Panc1 (cell line): Measurements from ENCODE around the gene PIF1. TPM values are rescaled to one million over a fixed set of nuclear protein-coding genes. Genes with fewer than 3 reads are reported as not detected.

Experiments
- ATAC-seq: fragments of 200-7000 bp; cut with Tn5 transposase; 2 replicates; pipeline ENCODE4 v1.9.1; 2020; ENCODE audit warnings: mild to moderate bottlenecking, moderate library complexity
- BruUV-seq: library from RNA; stranded (reverse); fragments of 400-500 nt; replicated peaks from 2 replicates; lab custom pipeline; 2021; lab: Mats Ljungman, UMichigan
- CTCF ChIA-PET: fragments of 300-600 bp; sonication (Branson Sonifier 250); formaldehyde crosslinking; loops from one replicate; lab custom pipeline; 2022; ENCODE audit warnings: antibody characterized with exemption; lab: Charles Lee
- POLR2A ChIA-PET: fragments of 300-600 bp; sonication (Branson Sonifier 250); formaldehyde crosslinking; loops from one replicate; lab custom pipeline; 2022; ENCODE audit warnings: antibody characterized with exemption; lab: Charles Lee
- DNase-seq: peaks from one replicate; pipeline ENCODE4 v3.0.0-alpha.2; 2010; ENCODE audit warnings: low read depth, low spot score
- H3K27ac ChIP-seq: 2 replicates; pipeline ENCODE4 v1.5.1; 2011; ENCODE audit warnings: mild to moderate bottlenecking, low read length, inconsistent platforms
- H3K27me3 ChIP-seq: fragments of 200-500 bp; sonication (Bioruptor generic); 2 replicates; pipeline ENCODE4 v1.6.0; 2014; ENCODE audit warnings: low read length, inconsistent platforms; ENCODE audit not compliant: control insufficient read depth, insufficient read depth
- H3K36me3 ChIP-seq: fragments of 200-500 bp; sonication (Bioruptor generic); 2 replicates; pipeline ENCODE4 v1.5.1; 2014; ENCODE audit warnings: inconsistent platforms, mild to moderate bottlenecking, low read length, moderate library complexity; ENCODE audit not compliant: control insufficient read depth, insufficient read depth
- H3K4me1 ChIP-seq: 2 replicates; pipeline ENCODE4 v1.5.1; 2011; ENCODE audit warnings: inconsistent platforms, mild to moderate bottlenecking, low read length, moderate library complexity; ENCODE audit not compliant: control insufficient read depth, insufficient read depth
- H3K4me3 ChIP-seq, 2 experiments: 2 replicates each; pipeline ENCODE4 v1.5.1; 2011 to 2012; ENCODE audit warnings: low read depth in 2 of 2, low read length in 2 of 2, mild to moderate bottlenecking in 2 of 2, inconsistent platforms in 1 of 2, moderate library complexity in 1 of 2
- H3K9me3 ChIP-seq: fragments of 200-500 bp; sonication (Bioruptor generic); 2 replicates; pipeline ENCODE4 v1.5.1; 2014; ENCODE audit warnings: low read depth, mild to moderate bottlenecking, inconsistent platforms, low read length, moderate library complexity; ENCODE audit not compliant: control insufficient read depth, insufficient read depth
- CTCF ChIP-seq: fragments of 450-650 bp; IDR thresholded peaks from 2 replicates; pipeline ENCODE4 v1.5.1; 2017; ENCODE audit warnings: mild to moderate bottlenecking
- POLR2AphosphoS5 ChIP-seq: IDR thresholded peaks from 2 replicates; pipeline ENCODE4 v1.6.1; 2012; ENCODE audit warnings: mild to moderate bottlenecking, low read depth, low read length, moderate library complexity
- REST ChIP-seq, 2 experiments: IDR thresholded peaks; 2 replicates each; pipeline ENCODE4 v1.6.1; 2011 to 2012; ENCODE audit warnings: low read depth in 2 of 2, control low read depth in 1 of 2, low read length in 1 of 2, mild to moderate bottlenecking in 1 of 2, moderate library complexity in 1 of 2; ENCODE audit not compliant: insufficient read depth in 1 of 2
- SIN3A ChIP-seq: IDR thresholded peaks from 2 replicates; pipeline ENCODE4 v1.6.1; 2012; ENCODE audit warnings: low read depth, mild to moderate bottlenecking, low read length, moderate library complexity, borderline replicate concordance; ENCODE audit not compliant: insufficient read depth
- TCF7L2 ChIP-seq: IDR thresholded peaks from 2 replicates; pipeline ENCODE4 v1.6.1; 2011; ENCODE audit warnings: mild to moderate bottlenecking, low read depth, low read length, inconsistent platforms
- in situ Hi-C: cut with HindIII; loops from 2 replicates; pipeline ENCODE4 v1.10.0; 2016; ENCODE audit warnings: low sequenced_read_pairs, low pct_unique_long_range_greater_than_20kb
- intact Hi-C: fragments of 100-400 bp; cut with micrococcal nuclease; formaldehyde crosslinking; loops from one replicate; pipeline ENCODE4 v1.10.0; 2022; ENCODE audit not compliant: unreplicated experiment
- total RNA-seq: library from RNA; stranded (reverse); gene quantifications from one replicate; pipeline ENCODE4 v1.2.1, GENCODE V29; 2021; ENCODE audit not compliant: unreplicated experiment

PIF1 gene
- total RNA-seq, 1 experiment from 2014 or later = 38.6 TPM

- H3K9me3 ChIP-seq = no peaks in the 10 kb centered on the region
- CTCF ChIA-PET = no interaction called here
- no peaks in the 10 kb centered on the region for H3K36me3 ChIP-seq
- in situ Hi-C loops (no loop called here), intact Hi-C loops (no loop called here)
- H3K4me3 ChIP-seq = no peak overlapping the region
- no TSS peak for BruUV-seq
- POLR2A ChIA-PET = interaction anchor here (0.6 to 0.9 kb wide), 3 partner anchors 28 to 556 kb away, joined by 3 to 5 read pairs (median 4); no protein-coding TSS in a partner anchor
- no peak overlapping the region for H3K27ac ChIP-seq
- DNase-seq = no peak
- no peak for TF ChIP-seq SIN3A
- no peak for TF ChIP-seq TCF7L2
- TF ChIP-seq CTCF = no peak
- no peaks in the 10 kb centered on the region for H3K27me3 ChIP-seq
- no peaks in the 10 kb centered on the region for H3K4me1 ChIP-seq
- ATAC-seq = no peak
Observed at GRCh38 chr15:64782751-64783150, 42.7 kb downstream of the PIF1 start.

DNA sequence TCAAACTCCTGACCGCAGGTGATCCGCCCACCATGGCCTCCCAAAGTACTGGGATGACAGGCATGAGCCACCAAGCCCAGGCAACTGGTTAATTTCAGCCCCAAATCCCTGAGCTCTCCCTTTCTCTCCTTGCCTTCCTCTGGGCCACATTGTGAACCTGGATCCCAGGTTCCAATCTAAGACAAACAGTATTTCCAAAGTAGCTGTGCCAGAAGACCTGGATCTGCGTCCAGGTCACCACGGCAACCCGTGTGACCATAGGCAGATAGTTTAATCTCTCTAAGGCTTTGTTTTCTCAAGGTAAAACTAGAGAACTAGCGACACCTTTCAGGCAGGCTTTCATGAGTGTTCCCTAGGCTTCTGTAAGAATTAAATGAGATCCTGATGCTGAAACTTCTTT is 44.1 kb downstream of the PIF1 start:
- BruUV-seq = no TSS peak
- no peak overlapping the region for H3K27ac ChIP-seq
- intact Hi-C loops (no loop called here), in situ Hi-C loops (no loop called here)
- no peaks in the 10 kb centered on the region for H3K9me3 ChIP-seq
- H3K4me1 ChIP-seq = peaks cover 2% of the 10 kb centered on the region
- H3K4me3 ChIP-seq = no peak overlapping the region
- ChIA-PET CTCF (no interaction called here), POLR2A (no interaction called here)
- no peaks in the 10 kb centered on the region for H3K36me3 ChIP-seq
- no peak for ATAC-seq
- TF ChIP-seq SIN3A (no peak), REST (IDR thresholded peaks at IDR 0.05; ENCODE audit: insufficient read depth in 1 of 2, low read depth in 2 of 2, low read length in 1 of 2) (no peak), TCF7L2 (no peak), CTCF (no peak), POLR2AphosphoS5 (no peak)
- DNase-seq = no peak
- H3K27me3 ChIP-seq = no peaks in the 10 kb centered on the region
